ENCODE measurements around the gene TBC1D30. TPM values are rescaled to one million over a fixed set of nuclear protein-coding genes. Genes with fewer than 3 reads are reported as not detected.

TBC1D30 gene
- total and polyA plus RNA-seq, 2 donors from 2014 or later = 4.2 to 8.7 TPM

DNA sequence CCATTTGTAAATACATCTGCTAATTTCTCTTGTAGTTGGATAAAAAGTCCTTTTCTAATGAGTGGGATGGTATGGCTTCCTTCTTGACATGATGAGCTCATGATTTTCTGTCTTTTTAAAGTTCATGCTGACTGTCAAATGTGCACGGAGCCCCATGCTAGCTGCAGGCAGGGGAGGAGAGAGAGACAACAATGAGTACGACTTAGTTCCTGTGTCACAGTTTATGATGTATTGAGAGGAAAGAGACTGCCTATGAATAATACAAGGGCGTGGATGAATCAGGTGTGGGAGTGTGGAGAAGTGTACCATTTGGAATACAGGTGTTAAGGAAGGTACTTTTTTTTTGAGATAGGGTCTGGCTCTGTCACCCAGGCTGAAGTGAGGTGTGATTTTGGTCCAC is 10.7 kb upstream of the TBC1D30 start:
- FAIRE-seq (no peak), DNase-seq (no peak)
- Histone ChIP-seq H3K9me3 (ENCODE audit: control insufficient read depth in 2 of 3, insufficient read depth in 1 of 3, low read length in 3 of 3) (no peaks in the 10 kb centered on the region), H3K27ac (ENCODE audit: low read depth in 2 of 2, low read length in 2 of 2) (no peak overlapping the region), H3K4me1 (ENCODE audit: control insufficient read depth in 2 of 3, insufficient read depth in 2 of 3, low read depth in 1 of 3, low read length in 3 of 3) (no peaks in the 10 kb centered on the region), H3K9ac (ENCODE audit: low read length in 3 of 3) (no peak overlapping the region), H3K27me3 (ENCODE audit: control insufficient read depth, insufficient read depth, low read length) (no peaks in the 10 kb centered on the region), H3K4me3 (ENCODE audit: low read length in 3 of 3) (no peak overlapping the region), H3K36me3 (ENCODE audit: control insufficient read depth in 2 of 3, insufficient read depth in 3 of 3, low read length in 3 of 3) (no peaks in the 10 kb centered on the region)
- intact Hi-C loops (cut with DNase I) = no loop called here
- TF ChIP-seq, protein P1, sequence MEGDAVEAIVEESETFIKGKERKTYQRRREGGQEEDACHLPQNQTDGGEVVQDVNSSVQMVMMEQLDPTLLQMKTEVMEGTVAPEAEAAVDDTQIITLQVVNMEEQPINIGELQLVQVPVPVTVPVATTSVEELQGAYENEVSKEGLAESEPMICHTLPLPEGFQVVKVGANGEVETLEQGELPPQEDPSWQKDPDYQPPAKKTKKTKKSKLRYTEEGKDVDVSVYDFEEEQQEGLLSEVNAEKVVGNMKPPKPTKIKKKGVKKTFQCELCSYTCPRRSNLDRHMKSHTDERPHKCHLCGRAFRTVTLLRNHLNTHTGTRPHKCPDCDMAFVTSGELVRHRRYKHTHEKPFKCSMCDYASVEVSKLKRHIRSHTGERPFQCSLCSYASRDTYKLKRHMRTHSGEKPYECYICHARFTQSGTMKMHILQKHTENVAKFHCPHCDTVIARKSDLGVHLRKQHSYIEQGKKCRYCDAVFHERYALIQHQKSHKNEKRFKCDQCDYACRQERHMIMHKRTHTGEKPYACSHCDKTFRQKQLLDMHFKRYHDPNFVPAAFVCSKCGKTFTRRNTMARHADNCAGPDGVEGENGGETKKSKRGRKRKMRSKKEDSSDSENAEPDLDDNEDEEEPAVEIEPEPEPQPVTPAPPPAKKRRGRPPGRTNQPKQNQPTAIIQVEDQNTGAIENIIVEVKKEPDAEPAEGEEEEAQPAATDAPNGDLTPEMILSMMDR (IDR thresholded peaks at IDR 0.05; ENCODE audit: borderline replicate concordance, extremely low read depth, insufficient read depth) = no peak

DNA sequence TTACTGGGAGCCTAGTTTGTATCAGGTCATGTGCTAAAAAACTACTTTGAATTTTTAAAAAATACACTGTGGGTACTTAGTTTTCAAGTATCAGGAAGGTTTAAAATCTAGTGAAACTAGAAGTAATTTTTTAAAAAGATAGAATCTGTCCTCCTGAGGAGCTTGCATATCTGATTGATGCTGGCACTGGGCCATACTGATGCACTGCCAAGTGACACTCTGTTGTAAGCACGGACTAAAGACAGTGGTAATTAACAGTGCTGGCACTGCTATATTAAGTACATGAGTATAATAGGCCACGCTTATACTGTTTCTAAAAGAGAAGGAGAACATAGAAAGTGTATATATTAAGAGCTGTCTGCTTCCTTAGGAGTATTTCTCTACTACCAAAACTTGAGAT is 10.0 kb upstream of the TBC1D30 start:
- Histone ChIP-seq H3K9me3 (ENCODE audit: control insufficient read depth in 2 of 3, insufficient read depth in 1 of 3, low read length in 3 of 3) (no peaks in the 10 kb centered on the region), H3K36me3 (ENCODE audit: control insufficient read depth in 2 of 3, insufficient read depth in 3 of 3, low read length in 3 of 3) (no peaks in the 10 kb centered on the region), H3K27me3 (ENCODE audit: control insufficient read depth, insufficient read depth, low read length) (no peaks in the 10 kb centered on the region), H3K27ac (ENCODE audit: low read depth in 2 of 2, low read length in 2 of 2) (no peak overlapping the region), H3K4me1 (ENCODE audit: control insufficient read depth in 2 of 3, insufficient read depth in 2 of 3, low read depth in 1 of 3, low read length in 3 of 3) (no peaks in the 10 kb centered on the region), H3K9ac (ENCODE audit: low read length in 3 of 3) (no peak overlapping the region), H3K4me3 (ENCODE audit: low read length in 3 of 3) (no peak overlapping the region)
- intact Hi-C loops (cut with DNase I) = no loop called here
- TF ChIP-seq, protein P1 (IDR thresholded peaks at IDR 0.05; ENCODE audit: borderline replicate concordance, extremely low read depth, insufficient read depth) = no peak
- DNase-seq (no peak), FAIRE-seq (no peak)

DNA sequence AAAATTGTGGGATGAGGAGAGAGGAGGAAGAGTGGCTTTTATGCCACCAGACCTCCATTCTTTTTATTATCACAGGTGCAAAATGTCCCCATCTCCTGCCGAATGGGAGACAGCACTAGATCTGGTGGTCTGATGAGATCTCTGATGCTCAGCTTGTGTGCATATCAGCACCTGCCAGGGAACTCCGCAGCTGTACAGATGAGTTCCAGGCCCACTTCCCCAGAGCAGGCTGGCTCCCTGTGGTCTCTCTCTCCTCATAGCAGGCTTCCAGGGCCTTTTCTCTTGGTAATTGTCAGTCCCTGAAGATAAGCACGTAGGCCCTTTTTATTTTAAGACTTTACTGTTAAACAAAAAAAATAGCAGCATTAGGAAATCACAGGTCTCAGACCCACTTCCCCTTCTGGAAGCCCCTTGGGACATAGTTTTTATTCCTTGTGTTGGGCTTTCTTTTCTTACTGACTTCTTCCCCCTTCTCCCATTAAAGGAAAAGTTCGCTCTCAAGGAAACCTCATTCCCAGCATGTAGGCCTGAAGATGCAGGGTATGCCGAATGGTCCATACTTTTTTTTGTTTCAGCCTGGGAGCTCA is 4.5 kb upstream of the TBC1D30 start:
- Histone ChIP-seq H3K4me1 (ENCODE audit: control insufficient read depth in 2 of 3, insufficient read depth in 2 of 3, low read depth in 1 of 3, low read length in 3 of 3) (no peaks in the 10 kb centered on the region), H3K36me3 (ENCODE audit: control insufficient read depth in 2 of 3, insufficient read depth in 3 of 3, low read length in 3 of 3) (no peaks in the 10 kb centered on the region), H3K27me3 (ENCODE audit: control insufficient read depth, insufficient read depth, low read length) (no peaks in the 10 kb centered on the region), H3K27ac (ENCODE audit: low read depth in 2 of 2, low read length in 2 of 2) (no peak overlapping the region), H3K9me3 (ENCODE audit: control insufficient read depth in 2 of 3, insufficient read depth in 1 of 3, low read length in 3 of 3) (peaks cover 0 to 5% (median 0%) of the 10 kb centered on the region in 3 donors), H3K9ac (ENCODE audit: low read length in 3 of 3) (no peak overlapping the region), H3K4me3 (ENCODE audit: low read length in 3 of 3) (no peak overlapping the region)
- intact Hi-C loops (cut with DNase I) = no loop called here
- FAIRE-seq = no peak
- DNase-seq = no peak
- TF ChIP-seq, protein P1 (IDR thresholded peaks at IDR 0.05; ENCODE audit: borderline replicate concordance, extremely low read depth, insufficient read depth) = no peak

DNA sequence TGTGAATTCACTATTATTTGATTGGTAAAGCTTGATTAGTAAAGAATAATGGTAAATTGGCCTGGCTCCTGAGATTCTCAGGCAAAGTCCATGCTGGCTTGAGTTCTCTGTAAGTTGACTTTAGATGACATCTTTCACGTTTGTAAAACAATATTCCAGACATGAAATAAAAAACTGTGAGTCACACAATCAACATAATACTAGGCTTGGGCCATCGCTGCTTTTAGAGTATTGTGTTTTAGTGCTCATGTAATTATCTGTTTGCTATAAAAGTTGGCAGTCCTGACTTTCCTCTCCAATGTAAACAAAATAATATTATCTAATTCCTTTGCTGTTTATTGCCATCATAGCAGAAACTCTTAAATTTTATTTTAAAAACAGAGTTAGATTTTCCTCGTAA is 3.9 kb upstream of the TBC1D30 start:
- intact Hi-C loops (cut with DNase I) = no loop called here
- Histone ChIP-seq H3K9me3 (ENCODE audit: control insufficient read depth in 2 of 3, insufficient read depth in 1 of 3, low read length in 3 of 3) (peaks cover 0 to 5% (median 0%) of the 10 kb centered on the region in 3 donors), H3K4me1 (ENCODE audit: control insufficient read depth in 2 of 3, insufficient read depth in 2 of 3, low read depth in 1 of 3, low read length in 3 of 3) (peaks cover 0 to 3% (median 0%) of the 10 kb centered on the region in 3 donors), H3K27ac (ENCODE audit: low read depth in 2 of 2, low read length in 2 of 2) (no peak overlapping the region), H3K27me3 (ENCODE audit: control insufficient read depth, insufficient read depth, low read length) (peaks cover 4% of the 10 kb centered on the region), H3K36me3 (ENCODE audit: control insufficient read depth in 2 of 3, insufficient read depth in 3 of 3, low read length in 3 of 3) (no peaks in the 10 kb centered on the region), H3K9ac (ENCODE audit: low read length in 3 of 3) (no peak overlapping the region), H3K4me3 (ENCODE audit: low read length in 3 of 3) (no peak overlapping the region)
- no peak for DNase-seq
- FAIRE-seq = no peak
- TF ChIP-seq, protein P1 (IDR thresholded peaks at IDR 0.05; ENCODE audit: borderline replicate concordance, extremely low read depth, insufficient read depth) = no peak
